ENCODE results near the gene HDAC3.

GRCh38 chr5:141603923-141604717 is 32.5 kb downstream of the HDAC3 start:
- TF ChIP-seq CTCF (IDR thresholded peaks at IDR 0.05; ENCODE audit: insufficient read depth, low read length) (no peak), GABPA (IDR thresholded peaks at IDR 0.05; ENCODE audit: low read depth) (no peak), POLR2AphosphoS5 (IDR thresholded peaks at IDR 0.05; ENCODE audit: low read depth) (peak; percentile 68; the same call in 1 of the 2 replicates)
